BLaER1 treated with 17β-estradiol and CSF1 and Interleukin-3, amounts not matched to agents 10 nM and 100 nM (cell line): Measurements from ENCODE around the gene ABCA5.
"Not testable (repeated sequence)": the region's sequence is repeated elsewhere in the genome, so short reads cannot be mapped to it uniquely, and the experiment has no call there.

ENCODE experiments used
- H3K27ac ChIP-seq, 11 experiments: shearing (Covaris generic); formaldehyde crosslinking; 2 replicates each; pipeline ENCODE4 v1.8.1; 2022
- H3K27me3 ChIP-seq, 11 experiments: shearing (Covaris generic); formaldehyde crosslinking; 2 replicates each; pipeline ENCODE4 v1.8.1; 2022
- H3K36me3 ChIP-seq, 11 experiments: shearing (Covaris generic); formaldehyde crosslinking; 2 replicates each; pipeline ENCODE4 v1.8.1; 2022
- H3K4me1 ChIP-seq, 10 experiments: shearing (Covaris generic); formaldehyde crosslinking; 2 replicates each; pipeline ENCODE4 v1.8.1; 2022
- H3K4me2 ChIP-seq, 11 experiments: shearing (Covaris generic); formaldehyde crosslinking; 2 replicates each; pipeline ENCODE4 v1.8.1; 2022
- H3K4me3 ChIP-seq, 10 experiments: shearing (Covaris generic); formaldehyde crosslinking; 2 replicates each; pipeline ENCODE4 v1.8.1; 2022
- H3K9ac ChIP-seq, 11 experiments: shearing (Covaris generic); formaldehyde crosslinking; 2 replicates each; pipeline ENCODE4 v1.8.1; 2022
- H3K9me3 ChIP-seq, 11 experiments: shearing (Covaris generic); formaldehyde crosslinking; replicated peaks in 1 of 11; 2 replicates each; pipeline ENCODE4 v1.8.1; 2022
- H4K20me1 ChIP-seq, 11 experiments: shearing (Covaris generic); formaldehyde crosslinking; 2 replicates each; pipeline ENCODE4 v1.8.1; 2022
- Cebpa-rat ChIP-seq, 11 experiments: shearing (Covaris generic); IDR thresholded peaks; 2 replicates each; pipeline ENCODE4 v1.8.1; 2022

The ABCA5 gene

GRCh38 chr17:69320210-69320907 lies 6.6 kb downstream of the ABCA5 start:
- Histone ChIP-seq H4K20me1 (no peaks in the 10 kb centered on the region), H3K4me3 (no peak overlapping the region), H3K36me3 (no peaks in the 10 kb centered on the region), H3K9ac (no peak overlapping the region), H3K27me3 (peaks cover 0 to 9% (median 4%) of the 10 kb centered on the region in 11 experiments; a peak in 15 of 22 replicates), H3K9me3 (no peaks in the 10 kb centered on the region), H3K4me2 (no peak overlapping the region), H3K27ac (no peak overlapping the region), H3K4me1 (peaks cover under 1 to 13% (median 6%) of the 10 kb centered on the region in 10 experiments; a peak in 14 of 20 replicates)
- no peak for TF ChIP-seq Cebpa-rat (IDR thresholded peaks at IDR 0.05)

DNA sequence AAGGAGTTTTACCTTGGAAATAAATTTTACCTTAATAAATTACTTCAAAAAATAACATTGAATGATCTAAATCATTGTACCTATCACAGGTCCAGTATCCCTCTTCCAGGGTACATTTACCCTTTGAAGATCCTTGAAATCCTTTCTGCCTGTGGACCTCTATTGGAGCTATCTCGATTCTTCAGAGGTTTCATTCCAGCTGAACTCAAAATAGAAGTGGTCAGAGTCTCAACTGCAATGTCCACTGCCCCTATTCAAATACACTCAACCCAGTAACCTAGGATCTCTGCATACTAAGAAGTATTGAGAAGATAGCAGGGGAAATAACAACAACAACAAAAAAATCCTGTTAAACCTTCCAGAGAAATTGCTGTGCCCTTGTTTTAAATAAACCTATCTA lies 9.3 kb downstream of the ABCA5 start:
- no peak for TF ChIP-seq Cebpa-rat (IDR thresholded peaks at IDR 0.05)
- H3K9ac ChIP-seq, result no peak overlapping the region
- H3K27me3 ChIP-seq, result no peaks in the 10 kb centered on the region
- no peak overlapping the region for H3K4me2 ChIP-seq
- H3K9me3 ChIP-seq, result no peaks in the 10 kb centered on the region
- H3K4me3 ChIP-seq, result no peak overlapping the region
- H3K4me1 ChIP-seq, result peaks cover 0 to 11% (median 0%) of the 10 kb centered on the region in 10 experiments; a peak in 5 of 20 replicates
- no peak overlapping the region for H3K27ac ChIP-seq
- no peaks in the 10 kb centered on the region for H3K36me3 ChIP-seq
- no peaks in the 10 kb centered on the region for H4K20me1 ChIP-seq

GRCh38 chr17:69314246-69315065 lies 12.5 kb downstream of the ABCA5 start:
- H3K9me3 ChIP-seq, result no peaks in the 10 kb centered on the region
- no peak overlapping the region for H3K27ac ChIP-seq
- H3K4me2 ChIP-seq, result no peak overlapping the region
- H4K20me1 ChIP-seq, result no peaks in the 10 kb centered on the region
- TF ChIP-seq Cebpa-rat (IDR thresholded peaks at IDR 0.05), result no peak
- H3K4me3 ChIP-seq, result no peak overlapping the region
- no peaks in the 10 kb centered on the region for H3K27me3 ChIP-seq
- H3K9ac ChIP-seq, result no peak overlapping the region
- no peaks in the 10 kb centered on the region for H3K36me3 ChIP-seq
- H3K4me1 ChIP-seq, result peaks cover 0 to 9% (median 0%) of the 10 kb centered on the region in 10 experiments; a peak in 5 of 20 replicates

- Histone ChIP-seq H3K4me3 (no peak overlapping the region), H3K9ac (no peak overlapping the region), H4K20me1 (no peaks in the 10 kb centered on the region), H3K4me2 (no peak overlapping the region), H3K27ac (no peak overlapping the region), H3K27me3 (no peaks in the 10 kb centered on the region), H3K36me3 (peaks cover 0 to 5% (median 1%) of the 10 kb centered on the region in 11 experiments; a peak in 5 of 22 replicates), H3K9me3 (peaks cover 0 to 2% (median 0%) of the 10 kb centered on the region in 11 experiments; a peak in 4 of 22 replicates), H3K4me1 (no peaks in the 10 kb centered on the region)
- no peak for TF ChIP-seq Cebpa-rat (IDR thresholded peaks at IDR 0.05)
Measured at GRCh38 chr17:69305177-69305576, 21.8 kb downstream of the ABCA5 start.

DNA sequence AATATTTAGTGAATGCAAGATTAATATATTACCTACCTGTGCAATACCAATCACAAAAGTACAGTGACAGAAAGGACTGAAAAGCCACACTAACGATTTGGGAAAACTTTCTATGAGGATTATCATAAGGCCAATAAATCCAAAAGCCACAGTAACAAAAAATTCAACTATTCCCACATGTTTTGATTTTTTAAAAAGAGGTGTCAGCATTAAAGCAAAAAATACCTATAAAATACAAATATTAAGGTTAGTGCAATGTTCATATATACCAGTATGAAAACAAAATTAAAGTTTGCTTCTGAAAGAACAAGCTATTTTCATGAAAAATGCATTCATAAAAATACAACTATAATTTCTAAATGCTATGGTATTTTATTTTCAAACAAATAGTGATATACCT lies 24.3 kb downstream of the ABCA5 start:
- no peak for TF ChIP-seq Cebpa-rat (IDR thresholded peaks at IDR 0.05)
- no peaks in the 10 kb centered on the region for H3K4me1 ChIP-seq
- H3K27ac ChIP-seq, result no peak overlapping the region

GRCh38 chr17:69300222-69300621 lies 26.7 kb downstream of the ABCA5 start:
- Histone ChIP-seq H3K36me3 (peaks cover 0 to 13% (median 5%) of the 10 kb centered on the region in 11 experiments; a peak in 6 of 22 replicates), H3K4me3 (no peak overlapping the region), H3K4me1 (no peaks in the 10 kb centered on the region), H3K27me3 (no peaks in the 10 kb centered on the region), H4K20me1 (no peaks in the 10 kb centered on the region), H3K9me3 (peaks cover 0 to 17% (median 0%) of the 10 kb centered on the region in 11 experiments; a peak in 4 of 22 replicates), H3K4me2 (no peak overlapping the region), H3K9ac (no peak overlapping the region), H3K27ac (no peak overlapping the region)
- peak in 2 of 11 experiments; percentile 38 to 39; a peak in 2 of 22 replicates for TF ChIP-seq Cebpa-rat (IDR thresholded peaks at IDR 0.05)

More for the DNA sequence above, 24.3 kb downstream of the ABCA5 start:
- no peak overlapping the region for H3K9ac ChIP-seq
- H3K27me3 ChIP-seq, result no peaks in the 10 kb centered on the region
- H3K4me3 ChIP-seq, result no peak overlapping the region
- H3K9me3 ChIP-seq, result peaks cover 0 to 17% (median 0%) of the 10 kb centered on the region in 11 experiments; a peak in 4 of 22 replicates
- H3K4me2 ChIP-seq, result no peak overlapping the region
- H3K36me3 ChIP-seq, result peaks cover 0 to 9% (median 5%) of the 10 kb centered on the region in 11 experiments; a peak in 5 of 22 replicates
- no peaks in the 10 kb centered on the region for H4K20me1 ChIP-seq

- not testable (repeated sequence) for H3K27ac ChIP-seq, H4K20me1 ChIP-seq, H3K4me2 ChIP-seq, H3K4me3 ChIP-seq, H3K9ac ChIP-seq, H3K27me3 ChIP-seq, H3K4me1 ChIP-seq
- H3K9me3 ChIP-seq, result peaks cover 0 to 17% (median 3%) of the 10 kb centered on the region in 11 experiments; a peak in 7 of 22 replicates
- H3K36me3 ChIP-seq, result peaks cover 0 to 17% (median 5%) of the 10 kb centered on the region in 11 experiments; a peak in 9 of 22 replicates
Measured at GRCh38 chr17:69298120-69298722, 28.7 kb downstream of the ABCA5 start.

DNA sequence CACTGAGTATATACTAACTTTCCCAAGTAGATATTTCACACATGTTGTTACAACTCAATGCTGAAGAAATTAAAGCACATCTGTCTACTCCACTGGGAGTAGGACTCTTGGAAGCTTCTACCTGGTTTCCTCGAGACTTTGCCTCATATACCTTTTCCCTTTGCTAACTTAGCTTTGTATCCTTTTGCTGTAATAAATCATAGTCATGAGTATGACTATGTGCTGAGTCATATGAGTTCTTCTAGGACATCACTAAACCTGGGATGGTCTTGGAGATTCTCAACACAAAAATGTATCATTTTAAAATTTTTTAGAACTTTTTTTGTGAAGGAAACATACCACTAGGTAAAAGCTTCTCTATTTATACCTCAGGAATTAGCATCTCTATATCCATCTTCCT lies 39.8 kb downstream of the ABCA5 start:
- Histone ChIP-seq H4K20me1 (no peaks in the 10 kb centered on the region), H3K9me3 (0 out of 22 replicates have a peak, but pooled peaks cover 0 to 2% (median 0%) of the 10 kb centered on the region in 11 experiments), H3K27me3 (no peaks in the 10 kb centered on the region), H3K4me2 (no peak overlapping the region), H3K4me3 (no peak overlapping the region), H3K4me1 (peaks cover 0 to 1% (median 0%) of the 10 kb centered on the region in 10 experiments; a peak in 1 of 20 replicates), H3K9ac (no peak overlapping the region), H3K36me3 (peaks cover 0 to 22% (median 7%) of the 10 kb centered on the region in 11 experiments; a peak in 6 of 22 replicates), H3K27ac (no peak overlapping the region)
- no peak for TF ChIP-seq Cebpa-rat (IDR thresholded peaks at IDR 0.05)

GRCh38 chr17:69286257-69286656 lies 40.7 kb downstream of the ABCA5 start:
- Histone ChIP-seq H3K27me3 (no peaks in the 10 kb centered on the region), H3K9ac (no peak overlapping the region), H3K36me3 (peaks cover 0 to 28% (median 7%) of the 10 kb centered on the region in 11 experiments; a peak in 6 of 22 replicates), H3K4me2 (no peak overlapping the region), H3K27ac (no peak overlapping the region), H4K20me1 (no peaks in the 10 kb centered on the region), H3K4me1 (peaks cover 0 to 6% (median 0%) of the 10 kb centered on the region in 10 experiments; a peak in 1 of 20 replicates), H3K9me3 (no peaks in the 10 kb centered on the region), H3K4me3 (no peak overlapping the region)
- no peak for TF ChIP-seq Cebpa-rat (IDR thresholded peaks at IDR 0.05)
